Non-pigmented ciliary epithelial cell (primary cell): ENCODE data around the gene VPS45.
"Not testable (repeated sequence)": the region's sequence is repeated elsewhere in the genome, so short reads cannot be mapped to it uniquely, and the experiment has no call there.

Source experiments
- DNase-seq: peaks from one replicate; pipeline ENCODE4 v3.0.0-alpha.2; 2010; ENCODE audit warnings: low read depth

The VPS45 gene

GRCh38 chr1:150067184-150068108 is at the start of gene VPS45:
Gene VPS45, plus strand, starts transcription at chr1:150067776. Its CDS starts 82 bp downstream, at chr1:150067858.
- DNase-seq: peak; percentile 61

- no peak for DNase-seq
Measured at GRCh38 chr1:150018165-150018564, 49.4 kb upstream of the VPS45 start.

- no peak for DNase-seq
Measured at GRCh38 chr1:150020711-150021110, 46.9 kb upstream of the VPS45 start.

GRCh38 chr1:150021191-150021694 is 46.3 kb upstream of the VPS45 start:
- no peak for DNase-seq

GRCh38 chr1:150022357-150022756 is 45.2 kb upstream of the VPS45 start:
- DNase-seq: no peak

- no peak for DNase-seq
Measured at GRCh38 chr1:150024156-150024555, 43.4 kb upstream of the VPS45 start.

- no peak for DNase-seq
Measured at GRCh38 chr1:150028322-150028721, 39.3 kb upstream of the VPS45 start.

GRCh38 chr1:150034336-150034735 is 33.2 kb upstream of the VPS45 start:
- no peak for DNase-seq

- DNase-seq: no peak
Measured at GRCh38 chr1:150049926-150050325, 17.6 kb upstream of the VPS45 start.

- no peak for DNase-seq
Measured at GRCh38 chr1:150051089-150051373, 16.5 kb upstream of the VPS45 start.

- DNase-seq: not testable (repeated sequence)
Measured at GRCh38 chr1:150051905-150052412, 15.6 kb upstream of the VPS45 start.

GRCh38 chr1:150053926-150054325 is 13.7 kb upstream of the VPS45 start:
- DNase-seq: no peak

GRCh38 chr1:150055507-150055906 is 12.1 kb upstream of the VPS45 start:
- DNase-seq: not testable (repeated sequence)

GRCh38 chr1:150056407-150056806 is 11.2 kb upstream of the VPS45 start:
- no peak for DNase-seq

- DNase-seq: no peak
Measured at GRCh38 chr1:150060260-150060659, 7.3 kb upstream of the VPS45 start.

GRCh38 chr1:150061632-150062101 is 5.9 kb upstream of the VPS45 start:
- DNase-seq: peak; percentile 49

GRCh38 chr1:150062113-150062512 is 5.5 kb upstream of the VPS45 start:
- no peak for DNase-seq

- no peak for DNase-seq
Measured at GRCh38 chr1:150065184-150065871, 2.2 kb upstream of the VPS45 start.

GRCh38 chr1:150066328-150066727 is 1.2 kb upstream of the VPS45 start:
- DNase-seq: no peak

GRCh38 chr1:150066838-150067183 is 765 bp upstream of the VPS45 start:
- DNase-seq: no peak

- no peak for DNase-seq
Measured at GRCh38 chr1:150068109-150068435, 496 bp downstream of the VPS45 start.

GRCh38 chr1:150069923-150070322 is 2.3 kb downstream of the VPS45 start:
- DNase-seq: no peak

GRCh38 chr1:150072959-150073358 is 5.4 kb downstream of the VPS45 start:
- DNase-seq: no peak
